LHCN-M2 (cell line): Measurements from ENCODE around the gene INSRR. TPM values are rescaled to one million over a fixed set of nuclear protein-coding genes. Genes with fewer than 3 reads are reported as not detected.

Source experiments
- DNase-seq: peaks from one replicate; pipeline ENCODE4 v3.0.0-alpha.2; 2012; ENCODE audit warnings: low read depth
- total RNA-seq: library from RNA; depleted of rRNA; stranded (reverse); fragments of >200 nt; gene quantifications from 2 replicates; pipeline ENCODE4 v1.2.3, GENCODE V29; 2014

INSRR gene
- total RNA-seq, 1 experiment from 2014 or later: not detected

GRCh38 chr1:156894711-156895454, 36.0 kb upstream of the INSRR start:
- DNase-seq: no peak

- DNase-seq: no peak
Observed at GRCh38 chr1:156894001-156894400, 35.1 kb upstream of the INSRR start.

- DNase-seq: no peak
Observed at GRCh38 chr1:156893048-156893953, 34.4 kb upstream of the INSRR start, which contains the start of gene PEAR1. PEAR1 (plus strand) TSS chr1:156893718; CDS start chr1:156903927, 10,209 bp downstream.

- peak; percentile 65 for DNase-seq
Observed at GRCh38 chr1:156892190-156893047, 33.5 kb upstream of the INSRR start.

GRCh38 chr1:156889802-156890580, 31.1 kb upstream of the INSRR start:
- peak; percentile 67 for DNase-seq

- no peak for DNase-seq
Observed at GRCh38 chr1:156887734-156888133, 28.8 kb upstream of the INSRR start.

GRCh38 chr1:156887317-156887716, 28.4 kb upstream of the INSRR start:
- DNase-seq: no peak

- DNase-seq: no peak
Observed at GRCh38 chr1:156886583-156887281, 27.8 kb upstream of the INSRR start.

GRCh38 chr1:156885880-156886355, 27.0 kb upstream of the INSRR start:
- DNase-seq: no peak

- DNase-seq: no peak
Observed at GRCh38 chr1:156885314-156885713, 26.4 kb upstream of the INSRR start.

- DNase-seq: no peak
Observed at GRCh38 chr1:156884560-156885184, 25.8 kb upstream of the INSRR start.

- no peak for DNase-seq
Observed at GRCh38 chr1:156883919-156884318, 25.0 kb upstream of the INSRR start.

- no peak for DNase-seq
Observed at GRCh38 chr1:156882543-156882942, 23.6 kb upstream of the INSRR start.

GRCh38 chr1:156881663-156882062, 22.7 kb upstream of the INSRR start:
- DNase-seq: no peak

GRCh38 chr1:156881101-156881500, 22.2 kb upstream of the INSRR start:
- DNase-seq: no peak

GRCh38 chr1:156880473-156880872, 21.6 kb upstream of the INSRR start:
- DNase-seq: no peak

GRCh38 chr1:156879876-156880275, 21.0 kb upstream of the INSRR start:
- DNase-seq: no peak

- DNase-seq: no peak
Observed at GRCh38 chr1:156877433-156878170, 18.7 kb upstream of the INSRR start.

- no peak for DNase-seq
Observed at GRCh38 chr1:156876281-156876680, 17.4 kb upstream of the INSRR start.
